Activated gamma-delta T cell treated with anti-CD3 and anti-CD28 coated beads, Interleukin-2, amount 50 U/mL, for 16 hours (primary cell): Measurements from ENCODE around the gene NUP37.
"Not testable (repeated sequence)": the region's sequence is repeated elsewhere in the genome, so short reads cannot be mapped to it uniquely, and the experiment has no call there.

Experiments
- DNase-seq: peaks from one replicate; pipeline ENCODE4 v3.0.0-alpha.2; 2020; ENCODE audit warnings: low read depth

Gene NUP37, protein sequence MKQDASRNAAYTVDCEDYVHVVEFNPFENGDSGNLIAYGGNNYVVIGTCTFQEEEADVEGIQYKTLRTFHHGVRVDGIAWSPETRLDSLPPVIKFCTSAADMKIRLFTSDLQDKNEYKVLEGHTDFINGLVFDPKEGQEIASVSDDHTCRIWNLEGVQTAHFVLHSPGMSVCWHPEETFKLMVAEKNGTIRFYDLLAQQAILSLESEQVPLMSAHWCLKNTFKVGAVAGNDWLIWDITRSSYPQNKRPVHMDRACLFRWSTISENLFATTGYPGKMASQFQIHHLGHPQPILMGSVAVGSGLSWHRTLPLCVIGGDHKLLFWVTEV

DNA sequence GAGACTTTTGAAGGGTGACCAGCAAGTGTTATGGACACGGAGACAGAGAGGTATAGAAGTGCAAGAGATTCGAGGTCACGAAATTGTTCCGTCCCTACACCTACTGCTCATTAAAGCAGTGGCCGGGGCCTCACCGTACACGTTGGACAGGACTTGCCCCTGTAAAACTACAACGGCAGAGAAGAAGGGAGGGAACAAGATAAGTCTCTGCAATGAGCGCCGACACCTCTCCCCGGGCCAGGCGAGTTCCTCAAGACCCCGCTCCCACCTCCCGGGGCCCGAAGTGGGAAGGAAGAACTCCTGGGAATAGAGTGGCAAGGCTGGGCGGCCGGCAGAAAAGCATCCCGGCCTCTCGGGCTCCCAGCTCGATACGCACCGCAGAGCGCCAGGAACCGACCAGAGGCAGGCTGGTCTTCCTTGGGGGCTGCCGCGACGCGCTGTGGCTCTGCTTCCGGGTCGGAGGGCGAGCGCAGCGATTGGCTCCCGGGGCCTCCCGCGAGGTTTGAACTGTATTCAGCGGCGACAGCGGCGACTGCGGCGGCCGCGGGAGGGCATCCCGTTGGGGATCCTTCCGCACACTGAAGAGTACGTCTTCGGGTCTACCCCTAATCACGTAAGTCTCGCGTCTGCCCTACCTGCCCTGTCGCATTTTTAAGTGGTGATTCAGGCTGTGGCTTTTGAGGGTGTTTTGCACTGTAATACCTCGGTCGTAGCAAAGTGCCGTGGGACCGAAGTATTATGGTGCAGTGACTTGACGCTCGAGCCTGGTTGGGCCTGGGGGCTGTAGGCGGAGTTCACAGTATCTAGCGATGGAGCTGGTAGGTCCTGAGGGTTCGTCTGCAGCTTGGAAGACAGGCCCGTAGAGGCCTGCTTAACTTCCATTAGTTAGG is at the start of gene NUP37, which contains the start of gene PARPBP:
TSS of gene NUP37 (minus strand) at position 441 of the 890 bp plus-strand sequence. CDS start 1,596 bp downstream, outside the sequence.
TSS of gene PARPBP (plus strand) at position 510 of the 890 bp plus-strand sequence. CDS start 3,706 bp downstream, outside the sequence.
- DNase-seq: peak; percentile 86

DNA sequence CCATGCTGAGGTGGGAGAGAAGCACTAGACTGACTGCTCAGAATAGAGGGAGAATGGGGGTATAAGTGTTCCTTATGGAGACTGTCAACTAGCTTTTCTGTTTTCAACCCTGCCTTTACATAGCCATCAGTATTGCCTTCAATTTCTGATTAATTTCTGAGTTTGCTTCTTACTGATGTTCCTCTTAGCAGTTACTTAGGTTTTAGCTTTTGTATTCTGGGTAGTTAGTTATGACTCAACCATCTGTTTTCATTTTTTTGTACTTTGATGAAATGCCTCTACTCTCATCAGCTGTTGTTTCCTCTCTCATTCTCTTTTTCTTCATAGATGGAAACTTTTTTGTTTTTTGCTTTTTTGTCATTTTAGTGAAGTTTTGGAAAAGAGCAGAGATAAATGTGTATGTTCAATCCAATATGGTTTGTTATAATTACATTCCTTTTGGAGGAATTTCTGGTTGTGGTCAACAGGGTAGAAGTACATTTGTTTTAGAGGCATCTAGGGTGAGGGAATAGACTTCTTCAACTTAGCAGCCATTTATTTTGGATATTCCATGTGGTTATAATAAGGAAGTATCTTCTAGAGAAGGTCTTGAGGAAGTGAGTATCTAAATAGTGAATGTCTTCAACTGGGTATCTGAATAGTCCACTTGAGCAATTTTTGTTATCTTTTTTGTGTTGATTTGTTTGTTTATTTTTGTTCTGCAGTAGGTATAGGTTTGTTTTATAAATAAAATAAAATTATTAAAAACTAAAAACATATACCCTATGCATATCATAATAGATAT is 48.1 kb upstream of the NUP37 start:
- DNase-seq: no peak

DNA sequence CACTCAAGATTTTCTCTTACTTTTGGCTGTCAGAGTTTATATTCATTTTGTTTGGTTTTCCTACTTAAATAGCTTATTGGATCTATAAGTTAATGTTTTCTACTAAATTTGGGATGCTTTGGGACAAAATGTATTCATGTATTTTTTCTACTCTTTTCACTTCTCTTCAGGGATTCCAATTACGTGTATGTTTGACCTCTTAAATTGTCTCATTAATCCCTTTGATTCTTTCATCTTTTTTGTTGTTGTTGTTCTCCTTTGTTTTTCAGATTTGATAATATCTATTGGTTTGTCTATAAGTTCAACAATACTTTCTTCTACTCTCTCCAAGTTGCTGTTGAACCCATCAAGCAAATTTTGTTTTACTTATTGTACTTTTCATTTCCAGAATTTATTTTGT is 43.5 kb upstream of the NUP37 start:
- DNase-seq: no peak

- not testable (repeated sequence) for DNase-seq
Observed at GRCh38 chr12:102155206-102155605, 35.3 kb upstream of the NUP37 start.

DNA sequence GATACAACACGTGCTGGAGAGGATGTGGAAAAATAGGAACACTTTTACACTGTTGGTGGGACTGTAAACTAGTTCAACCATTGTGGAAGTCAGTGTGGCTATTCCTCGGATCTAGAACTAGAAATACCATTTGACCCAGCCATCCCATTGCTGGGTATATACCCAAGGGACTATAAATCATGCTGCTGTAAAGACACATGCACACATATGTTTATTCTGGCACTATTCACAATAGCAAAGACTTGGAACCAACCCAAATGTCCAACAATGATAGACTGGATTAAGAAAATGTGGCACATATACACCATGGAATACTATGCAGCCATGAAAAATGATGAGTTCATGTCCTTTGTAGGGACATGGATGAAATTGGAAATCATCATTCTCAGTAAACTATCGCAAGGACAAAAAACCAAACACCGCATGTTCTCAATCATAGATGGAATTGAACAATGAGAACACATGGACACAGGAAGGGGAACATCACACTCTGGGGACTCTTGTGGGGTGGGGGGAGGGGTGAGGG is 27.2 kb upstream of the NUP37 start:
- DNase-seq: not testable (repeated sequence)

DNA sequence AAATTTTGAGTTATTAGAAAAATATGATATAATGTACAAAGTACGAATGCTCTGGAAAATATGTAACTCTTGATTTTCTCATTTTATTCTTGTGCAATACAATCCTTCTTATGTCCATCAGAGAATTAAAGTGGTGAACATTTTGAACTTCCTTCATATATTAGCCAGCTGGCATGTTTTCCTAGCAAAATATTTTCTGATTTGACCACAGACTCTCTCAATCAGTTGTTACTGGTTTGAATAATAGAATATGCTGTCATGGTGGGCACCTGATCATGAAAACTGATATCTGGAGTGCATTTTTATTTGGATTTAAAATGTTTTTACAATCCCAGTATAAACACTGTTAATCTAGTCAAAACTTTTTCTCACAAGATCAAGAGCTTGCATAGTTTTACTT is 24.3 kb upstream of the NUP37 start:
- DNase-seq: no peak

DNA sequence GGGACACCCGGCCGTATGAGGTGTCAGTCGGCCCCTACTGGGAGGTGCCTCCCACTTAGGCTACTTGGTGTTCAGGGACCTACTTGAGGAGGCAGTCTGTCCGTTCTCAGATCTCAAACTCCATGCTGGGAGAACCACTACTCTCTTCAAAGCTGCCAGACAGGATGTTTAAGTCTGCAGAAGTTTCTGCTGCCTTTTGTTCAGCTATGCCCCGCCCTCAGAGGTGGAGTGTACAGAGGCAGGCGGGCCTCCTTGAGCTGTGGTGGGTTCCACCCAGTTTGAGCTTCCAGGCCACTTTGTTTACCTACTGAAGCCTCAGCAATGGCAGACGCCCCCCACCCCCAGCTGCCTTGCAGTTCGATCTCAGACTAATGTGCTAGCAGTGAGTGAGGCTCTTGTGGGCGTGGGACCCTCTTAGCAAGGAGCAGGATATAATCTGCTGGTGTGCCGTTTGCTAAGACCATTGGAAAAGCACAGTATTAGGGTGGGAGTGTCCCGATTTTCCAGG is 23.0 kb upstream of the NUP37 start:
- not testable (repeated sequence) for DNase-seq

DNA sequence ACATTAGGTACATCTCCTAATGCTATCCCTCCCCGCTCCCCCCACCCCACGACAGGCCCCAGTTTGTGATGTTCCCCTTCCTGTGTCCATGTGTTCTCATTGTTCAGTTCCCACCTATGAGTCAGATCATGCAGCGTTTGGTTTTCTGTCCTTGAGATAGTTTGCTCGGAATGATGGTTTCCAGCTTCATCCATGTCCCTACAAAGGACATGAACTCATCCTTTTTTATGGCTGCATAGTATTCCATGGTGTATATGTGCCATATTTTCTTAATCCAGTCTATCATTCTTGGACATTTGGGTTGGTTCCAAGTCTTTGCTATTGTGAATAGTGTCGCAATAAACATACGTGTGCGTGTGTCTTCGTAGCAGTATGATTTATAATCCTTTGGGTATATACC is 17.7 kb upstream of the NUP37 start:
- not testable (repeated sequence) for DNase-seq

- DNase-seq: not testable (repeated sequence)
Observed at GRCh38 chr12:102131442-102131841, 11.5 kb upstream of the NUP37 start.

DNA sequence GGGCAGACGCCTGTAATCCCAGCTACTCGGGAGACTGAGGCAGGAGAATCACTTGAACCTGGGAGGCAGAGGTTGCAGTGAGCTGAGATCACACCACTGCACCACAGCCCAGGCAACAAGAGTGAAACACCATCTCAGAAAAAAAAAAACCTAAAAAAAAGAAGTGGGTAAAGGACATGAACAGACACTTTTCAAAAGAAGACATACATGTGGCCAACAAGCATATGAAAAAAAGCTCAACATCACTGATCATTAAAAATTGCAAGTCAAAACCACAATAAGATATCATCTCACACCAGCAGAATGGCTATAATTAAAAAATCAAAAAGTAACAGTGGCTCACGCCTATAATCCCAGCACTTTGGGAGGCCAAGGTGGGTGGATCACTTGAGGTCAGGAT is 10.8 kb upstream of the NUP37 start:
- DNase-seq: not testable (repeated sequence)

GRCh38 chr12:102121328-102121727 is 1.4 kb upstream of the NUP37 start:
- DNase-seq: not testable (repeated sequence)

GRCh38 chr12:102120886-102121285 is 972 bp upstream of the NUP37 start:
- no peak for DNase-seq

DNA sequence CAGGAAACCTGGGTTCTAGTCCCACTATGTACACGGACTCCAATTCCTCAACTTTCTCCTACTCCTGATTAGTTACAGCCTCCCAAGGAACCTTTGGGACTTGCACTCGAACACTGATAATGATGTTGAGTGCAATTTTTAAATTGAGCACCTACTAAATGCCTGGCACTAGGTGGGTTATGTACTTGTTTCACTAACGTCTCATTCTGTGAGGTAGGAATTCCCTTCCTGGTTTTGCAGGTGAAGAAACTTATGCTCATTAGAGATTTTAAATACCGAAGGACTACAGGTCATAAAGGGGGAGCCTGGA is 605 bp upstream of the NUP37 start:
- DNase-seq: no peak

GRCh38 chr12:102118874-102119273 is 1.0 kb downstream of the NUP37 start:
- no peak for DNase-seq

DNA sequence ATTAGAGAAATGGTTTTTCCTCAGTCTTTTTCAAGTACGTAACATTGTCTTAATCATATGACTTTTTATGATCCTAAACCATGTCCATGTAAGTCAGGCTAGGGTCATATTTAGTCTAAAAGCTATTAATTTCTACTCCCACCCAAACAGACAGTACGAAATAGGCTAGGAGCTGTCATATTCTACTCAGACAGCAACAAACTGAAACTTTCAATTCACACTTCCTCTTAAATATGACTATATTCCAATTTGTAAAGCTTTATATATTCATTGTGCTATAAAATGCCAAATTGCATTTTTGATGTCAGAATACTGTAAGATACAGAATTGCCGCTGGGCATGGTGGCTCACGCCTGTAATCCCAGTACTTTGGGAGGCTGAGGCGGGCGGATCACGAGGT is 3.5 kb downstream of the NUP37 start:
- no peak for DNase-seq

GRCh38 chr12:102114212-102114611 is 5.7 kb downstream of the NUP37 start:
- no peak for DNase-seq

- DNase-seq: no peak
Observed at GRCh38 chr12:102110782-102111181, 9.1 kb downstream of the NUP37 start.

- DNase-seq: no peak
Observed at GRCh38 chr12:102107970-102108369, 11.9 kb downstream of the NUP37 start.

DNA sequence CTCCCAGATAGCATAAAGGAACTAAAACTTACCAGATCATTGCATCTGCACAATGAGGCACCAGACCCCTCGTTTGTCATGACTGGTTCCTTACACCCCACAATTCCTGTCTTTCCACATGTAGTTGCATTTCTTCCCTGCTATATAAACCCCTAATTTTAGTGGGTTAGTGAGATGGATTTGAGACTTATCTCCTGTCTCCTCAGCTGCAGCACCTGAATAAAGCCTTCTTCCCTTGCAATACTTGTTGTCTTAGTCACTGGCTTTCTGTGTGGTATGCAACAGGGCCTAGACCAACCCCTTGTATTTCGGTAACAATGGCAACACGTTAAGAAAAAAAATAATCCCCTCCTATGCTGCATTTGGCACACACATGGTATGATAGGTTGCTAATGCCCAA is 13.0 kb downstream of the NUP37 start:
- no peak for DNase-seq

DNA sequence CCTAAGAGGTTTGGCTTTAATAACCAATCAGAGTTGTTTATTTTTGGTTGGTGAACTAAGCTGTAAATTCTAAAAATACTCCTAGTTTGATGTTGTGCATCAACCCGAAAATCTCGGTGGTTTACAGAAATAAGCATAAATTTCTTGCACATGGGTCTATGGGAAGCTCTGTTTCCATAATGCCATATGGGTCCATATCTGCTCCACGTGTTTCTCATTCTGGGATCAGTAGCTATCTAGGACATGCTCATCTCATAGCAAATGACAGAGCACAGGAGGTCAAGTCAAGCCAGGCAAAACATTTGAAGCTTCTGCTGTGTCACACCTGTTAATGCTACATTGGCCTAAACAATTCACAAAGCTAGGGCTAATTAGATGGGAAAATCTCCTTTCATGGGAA is 23.1 kb downstream of the NUP37 start:
- no peak for DNase-seq

- DNase-seq: no peak
Observed at GRCh38 chr12:102095677-102096263, 24.1 kb downstream of the NUP37 start.

DNA sequence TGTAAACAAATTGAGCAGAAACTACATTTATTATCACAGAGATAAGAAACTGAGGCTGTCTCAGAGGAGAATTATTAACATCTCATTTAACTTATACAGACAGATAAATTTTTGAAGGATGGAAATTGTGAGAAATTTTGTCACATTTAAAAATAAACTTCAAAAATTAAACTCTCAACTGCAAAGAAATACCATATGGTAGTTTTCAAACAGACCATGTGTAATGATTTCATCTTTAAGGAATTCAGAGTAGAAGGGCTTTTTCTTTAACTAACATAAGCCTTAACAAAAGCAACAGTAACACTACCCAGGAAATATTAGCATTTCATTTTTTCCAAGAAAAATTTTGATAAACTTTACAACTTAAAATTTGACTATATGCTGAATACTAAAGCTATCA is 26.6 kb downstream of the NUP37 start:
- DNase-seq: no peak
